GM10248 (cell line): Measurements from ENCODE around the gene CD2AP.

Experiments used
- CTCF ChIA-PET: fragments of 300-600 bp; sonication (Branson Sonifier 250); formaldehyde crosslinking; extraction: SDS; loops from one replicate; lab custom pipeline; 2021; ENCODE audit warnings: antibody characterized with exemption; lab: Yijun Ruan, JAX
- POLR2A ChIA-PET: fragments of 350-650 bp; sonication (Branson Sonifier 250); formaldehyde crosslinking; extraction: SDS; loops from one replicate; lab custom pipeline; 2020; ENCODE audit warnings: antibody characterized with exemption; lab: Yijun Ruan, JAX
- DNase-seq: peaks from one replicate; pipeline ENCODE4 v3.0.0; 2012; ENCODE audit errors: extremely low spot score
- TF ChIP-seq, protein P1 (sequence below): IDR thresholded peaks from 2 replicates; pipeline ENCODE4 v1.5.1; 2012; ENCODE audit warnings: mild to moderate bottlenecking, low read depth; ENCODE audit errors: extremely low read depth, missing control alignments, control extremely low read depth

CD2AP gene

DNA sequence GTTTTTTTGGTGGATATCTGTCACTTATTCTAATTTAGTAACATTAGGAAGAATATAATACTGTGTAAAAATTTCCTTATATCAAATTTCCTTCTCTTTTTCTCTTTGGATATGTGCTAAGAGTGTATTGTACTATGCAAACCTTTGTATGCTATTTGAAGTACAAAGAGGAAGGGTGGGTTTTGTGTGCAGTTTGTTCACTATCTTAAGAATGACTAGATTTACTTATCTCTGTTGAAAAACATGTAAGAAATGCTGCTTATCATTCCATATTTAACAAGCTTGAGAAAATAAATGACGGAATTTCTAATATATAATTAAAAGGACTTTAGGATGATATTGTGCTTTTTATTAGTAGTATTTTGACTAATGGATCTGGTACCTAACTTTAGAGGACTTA is 13.1 kb downstream of the CD2AP start:
- POLR2A ChIA-PET: no interaction called here
- TF ChIP-seq, protein P1, sequence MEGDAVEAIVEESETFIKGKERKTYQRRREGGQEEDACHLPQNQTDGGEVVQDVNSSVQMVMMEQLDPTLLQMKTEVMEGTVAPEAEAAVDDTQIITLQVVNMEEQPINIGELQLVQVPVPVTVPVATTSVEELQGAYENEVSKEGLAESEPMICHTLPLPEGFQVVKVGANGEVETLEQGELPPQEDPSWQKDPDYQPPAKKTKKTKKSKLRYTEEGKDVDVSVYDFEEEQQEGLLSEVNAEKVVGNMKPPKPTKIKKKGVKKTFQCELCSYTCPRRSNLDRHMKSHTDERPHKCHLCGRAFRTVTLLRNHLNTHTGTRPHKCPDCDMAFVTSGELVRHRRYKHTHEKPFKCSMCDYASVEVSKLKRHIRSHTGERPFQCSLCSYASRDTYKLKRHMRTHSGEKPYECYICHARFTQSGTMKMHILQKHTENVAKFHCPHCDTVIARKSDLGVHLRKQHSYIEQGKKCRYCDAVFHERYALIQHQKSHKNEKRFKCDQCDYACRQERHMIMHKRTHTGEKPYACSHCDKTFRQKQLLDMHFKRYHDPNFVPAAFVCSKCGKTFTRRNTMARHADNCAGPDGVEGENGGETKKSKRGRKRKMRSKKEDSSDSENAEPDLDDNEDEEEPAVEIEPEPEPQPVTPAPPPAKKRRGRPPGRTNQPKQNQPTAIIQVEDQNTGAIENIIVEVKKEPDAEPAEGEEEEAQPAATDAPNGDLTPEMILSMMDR: no peak
- CTCF ChIA-PET: no interaction called here
- DNase-seq: no peak

DNA sequence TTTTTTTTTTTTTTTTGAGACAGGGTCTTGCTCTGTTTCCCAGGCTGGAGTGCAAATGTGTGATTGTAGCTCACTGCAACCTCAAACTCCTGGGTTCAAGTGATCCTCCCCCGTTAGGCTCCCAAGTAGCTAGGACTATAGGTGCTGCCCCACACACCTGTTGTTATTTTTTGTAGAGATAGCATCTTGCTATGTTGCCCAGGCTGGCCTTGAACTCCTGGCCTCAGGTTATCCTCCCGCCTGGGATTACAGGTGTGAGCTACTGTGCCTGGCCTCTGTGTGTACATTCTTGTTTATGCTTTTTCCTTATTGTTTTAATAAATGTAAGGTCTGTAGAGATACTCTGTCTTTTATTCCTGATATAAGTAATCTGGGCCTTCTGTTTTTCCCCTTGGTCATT is 14.8 kb downstream of the CD2AP start:
- POLR2A ChIA-PET: no interaction called here
- no peak for DNase-seq
- TF ChIP-seq, protein P1: no peak
- CTCF ChIA-PET: interaction anchor here (1.2 to 1.8 kb wide), 2 partner anchors 9 to 12 kb away, joined by 3 to 4 read pairs; no protein-coding TSS in a partner anchor

DNA sequence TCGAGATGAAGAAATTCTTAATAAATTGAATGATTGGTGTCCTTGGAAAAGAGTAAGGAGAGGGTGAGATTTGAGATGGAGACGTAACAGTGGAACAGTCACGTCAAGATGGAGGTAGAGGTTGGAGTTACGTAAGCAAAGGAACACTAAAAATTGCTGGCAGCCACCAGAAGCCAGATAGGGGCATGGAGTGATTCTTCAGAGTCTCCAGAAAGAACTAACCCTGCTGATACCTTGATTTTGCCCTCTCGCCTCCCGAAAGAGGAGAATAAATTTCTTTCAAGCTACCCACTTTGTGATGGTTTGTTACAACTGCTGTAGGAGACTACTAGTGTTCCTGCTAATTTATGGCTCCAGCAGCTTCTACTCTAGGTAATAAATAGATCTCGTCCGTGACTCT is 17.6 kb downstream of the CD2AP start:
- no peak for DNase-seq
- CTCF ChIA-PET: no interaction called here
- TF ChIP-seq, protein P1: no peak
- POLR2A ChIA-PET: no interaction called here

DNA sequence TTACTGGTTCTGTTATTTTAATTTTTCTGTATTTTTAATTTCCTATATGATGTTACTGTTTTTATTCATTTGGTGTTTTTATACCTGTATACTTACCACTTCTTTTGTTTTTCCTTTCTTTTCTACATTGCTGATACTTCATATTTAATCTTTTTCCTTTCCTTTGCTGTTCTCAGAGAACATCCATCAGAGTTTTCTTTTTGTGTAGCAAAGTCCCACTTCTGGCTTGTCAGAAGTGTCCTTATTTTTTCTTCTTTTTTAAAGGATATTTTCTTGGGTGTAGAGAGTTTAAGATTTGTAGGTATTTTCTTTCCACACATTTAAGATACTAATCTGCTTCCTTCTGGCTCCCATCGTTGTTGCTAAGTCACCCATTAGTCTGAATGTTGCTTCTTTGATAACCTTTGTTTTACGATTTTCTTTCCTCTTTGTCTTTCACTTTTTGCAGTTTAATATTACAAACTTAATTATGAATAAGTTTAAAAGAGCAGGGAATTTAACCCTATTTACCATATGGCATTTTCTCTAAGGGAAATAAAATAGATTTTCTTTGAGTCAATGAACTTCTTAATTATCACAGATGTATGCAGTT is 18.5 kb downstream of the CD2AP start:
- POLR2A ChIA-PET: no interaction called here
- CTCF ChIA-PET: no interaction called here
- no peak for DNase-seq
- TF ChIP-seq, protein P1: no peak

DNA sequence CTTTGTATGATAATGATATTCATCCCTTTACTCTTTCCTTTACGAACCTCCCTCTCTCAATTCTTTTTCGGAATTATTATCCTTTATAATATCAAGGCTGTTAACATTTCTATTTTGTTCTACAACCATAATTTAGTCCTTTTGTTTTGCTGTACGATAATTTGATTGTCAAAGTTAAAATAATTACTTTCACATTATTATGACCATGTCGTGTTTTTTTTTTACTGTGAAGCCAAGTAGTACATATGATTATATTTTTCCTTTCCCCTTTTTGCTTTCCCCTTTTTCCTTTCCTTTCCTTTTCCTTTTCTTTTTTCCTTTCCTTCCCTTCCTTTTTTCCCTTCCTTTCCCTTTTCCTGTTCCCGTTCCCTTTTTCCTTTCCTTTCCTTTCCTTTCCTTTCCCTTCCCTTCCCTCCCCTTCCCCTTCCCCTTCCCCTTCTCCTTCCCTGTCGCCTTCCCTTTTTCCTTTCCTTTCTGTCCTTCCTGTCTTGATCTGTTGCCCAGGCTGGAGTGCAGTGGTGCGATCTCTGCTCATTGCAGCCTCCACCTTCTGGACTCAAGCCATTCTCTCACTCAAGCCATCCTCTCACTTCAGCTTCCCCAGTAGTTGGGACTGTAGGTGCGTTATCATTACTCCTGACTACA is 19.5 kb downstream of the CD2AP start:
- ChIA-PET POLR2A (no interaction called here), CTCF (no interaction called here)

DNA sequence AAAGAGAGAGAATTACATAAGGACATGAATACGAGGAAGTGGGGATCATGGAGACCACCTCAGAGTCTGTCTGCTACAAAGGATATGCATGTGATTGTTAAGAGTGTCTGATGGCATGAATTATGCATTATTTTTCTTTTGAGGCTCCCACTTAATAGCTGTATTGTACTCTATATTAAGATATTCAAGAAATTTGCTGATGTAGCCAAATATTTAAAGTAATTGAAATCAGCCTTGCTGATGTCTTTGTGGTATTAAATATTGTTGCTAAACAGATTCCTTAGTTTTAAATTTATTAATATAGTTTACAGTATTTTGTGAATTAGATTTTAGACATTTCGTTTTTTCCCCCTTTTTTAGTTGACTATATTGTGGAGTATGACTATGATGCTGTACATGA is 25.3 kb downstream of the CD2AP start:
- TF ChIP-seq, protein P1: no peak
- ChIA-PET POLR2A (no interaction called here), CTCF (interaction anchor here (1.1 kb wide), 1 partner anchor 128 kb away, joined by 4 read pairs; no protein-coding TSS in a partner anchor)
- no peak for DNase-seq

More for the DNA sequence above, 19.5 kb downstream of the CD2AP start:
- TF ChIP-seq, protein P1: no peak
- DNase-seq: no peak
